OCI-LY1 (cell line): Measurements from ENCODE around the gene ARHGEF4.

Experiments used
- H2AFZ ChIP-seq: fragments of 200-600 bp; sonication (generic), shearing (Covaris generic); 2 replicates; pipeline ENCODE4 v1.6.0; 2014; ENCODE audit warnings: antibody characterized with exemption, mild to moderate bottlenecking, low read length
- H3F3A ChIP-seq: fragments of 200-600 bp; sonication (generic), shearing (Covaris generic); 2 replicates; pipeline ENCODE4 v1.6.0; 2014; ENCODE audit warnings: mild to moderate bottlenecking, antibody characterized with exemption, low read length, moderate library complexity; ENCODE audit not compliant: insufficient read depth
- H3K27ac ChIP-seq: fragments of 200-600 bp; sonication (generic); 2 replicates; pipeline ENCODE4 v1.5.1; 2014; ENCODE audit warnings: low read length, mixed run types, mild to moderate bottlenecking, low read depth; ENCODE audit not compliant: poor library complexity, severe bottlenecking
- H3K27me3 ChIP-seq: fragments of 200-600 bp; sonication (generic); 2 replicates; pipeline ENCODE4 v1.6.0; 2014; ENCODE audit warnings: antibody characterized with exemption, mild to moderate bottlenecking, low read length, moderate library complexity; ENCODE audit not compliant: insufficient read depth
- H3K36me3 ChIP-seq: fragments of 200-600 bp; sonication (generic); 2 replicates; pipeline ENCODE4 v1.6.1; 2014; ENCODE audit warnings: mild to moderate bottlenecking, antibody characterized with exemption, low read length, moderate library complexity, mixed read lengths; ENCODE audit not compliant: insufficient read depth
- H3K4me1 ChIP-seq: fragments of 200-600 bp; sonication (generic); 2 replicates; pipeline ENCODE4 v1.5.1; 2014; ENCODE audit warnings: mild to moderate bottlenecking, low read length, moderate library complexity; ENCODE audit not compliant: insufficient read depth, severe bottlenecking
- H3K4me2 ChIP-seq: fragments of 200-600 bp; sonication (generic), shearing (Covaris generic); 2 replicates; pipeline ENCODE4 v1.6.1; 2014; ENCODE audit warnings: low read length
- H3K4me3 ChIP-seq: fragments of 200-600 bp; sonication (generic); 2 replicates; pipeline ENCODE4 v1.5.1; 2014; ENCODE audit warnings: low read length, low read depth, mild to moderate bottlenecking, mixed read lengths; ENCODE audit not compliant: poor library complexity, severe bottlenecking
- H3K79me2 ChIP-seq: fragments of 200-600 bp; shearing (Covaris generic); 2 replicates; pipeline ENCODE4 v1.6.1; 2016; ENCODE audit warnings: mixed run types, low read length, mixed read lengths; ENCODE audit not compliant: insufficient read depth
- H3K9ac ChIP-seq: fragments of 200-600 bp; sonication (generic), shearing (Covaris generic); 2 replicates; pipeline ENCODE4 v1.6.1; 2014; ENCODE audit warnings: mild to moderate bottlenecking, low read length, mixed read lengths
- H3K9me2 ChIP-seq: fragments of 200-600 bp; sonication (generic), shearing (Covaris generic); 2 replicates; pipeline ENCODE4 v1.6.1; 2014; ENCODE audit warnings: low read depth, mild to moderate bottlenecking, low read length, mixed read lengths
- H3K9me3 ChIP-seq: fragments of 200-600 bp; shearing (Covaris generic); 2 replicates; pipeline ENCODE4 v1.6.1; 2014; ENCODE audit warnings: low read length, mixed read lengths
- H4K20me1 ChIP-seq: fragments of 200-600 bp; sonication (generic), shearing (Covaris generic); 2 replicates; pipeline ENCODE4 v1.6.0; 2016; ENCODE audit warnings: mild to moderate bottlenecking, low read length; ENCODE audit not compliant: insufficient read depth
- CTCF ChIP-seq: fragments of 200-600 bp; sonication (generic), shearing (Covaris generic); IDR thresholded peaks from 2 replicates; pipeline ENCODE4 v1.5.1; 2017; ENCODE audit warnings: mild to moderate bottlenecking, antibody characterized with exemption, low read length, moderate library complexity, mixed read lengths
- EZH2 ChIP-seq: fragments of 200-600 bp; sonication (generic), shearing (Covaris generic); IDR thresholded peaks from 2 replicates; pipeline ENCODE4 v1.8.0; 2017; ENCODE audit warnings: borderline replicate concordance, mixed run types, mild to moderate bottlenecking, antibody characterized with exemption, low read length, moderate library complexity, mixed read lengths

Gene ARHGEF4

GRCh38 chr2:131030478-131030971, 193.8 kb downstream of the ARHGEF4 start:
- Histone ChIP-seq H3K4me2 (no peak overlapping the region), H3F3A (no peaks in the 10 kb centered on the region), H4K20me1 (no peaks in the 10 kb centered on the region), H3K4me1 (no peaks in the 10 kb centered on the region), H3K79me2 (no peaks in the 10 kb centered on the region), H3K27me3 (no peaks in the 10 kb centered on the region; the same call in 1 of the 2 replicates), H2AFZ (no peak overlapping the region), H3K9me3 (0 out of 2 replicates have a peak, but pooled peaks cover 4% of the 10 kb centered on the region), H3K9ac (no peak overlapping the region), H3K36me3 (no peaks in the 10 kb centered on the region), H3K27ac (no peak overlapping the region), H3K9me2 (no peaks in the 10 kb centered on the region), H3K4me3 (no peak overlapping the region)
- TF ChIP-seq CTCF (no peak), EZH2 (no peak)

GRCh38 chr2:131031431-131031841, 194.7 kb downstream of the ARHGEF4 start:
- Histone ChIP-seq H3K9me3 (0 out of 2 replicates have a peak, but pooled peaks cover 4% of the 10 kb centered on the region), H3K4me3 (no peak overlapping the region), H3K9ac (no peak overlapping the region), H2AFZ (no peak overlapping the region), H3K79me2 (no peaks in the 10 kb centered on the region), H3K4me2 (no peak overlapping the region), H3F3A (no peaks in the 10 kb centered on the region), H4K20me1 (no peaks in the 10 kb centered on the region), H3K9me2 (no peaks in the 10 kb centered on the region), H3K4me1 (no peaks in the 10 kb centered on the region), H3K27me3 (no peaks in the 10 kb centered on the region; the same call in 1 of the 2 replicates), H3K27ac (no peak overlapping the region), H3K36me3 (no peaks in the 10 kb centered on the region)
- TF ChIP-seq CTCF (no peak), EZH2 (no peak)

- no peaks in the 10 kb centered on the region for H4K20me1 ChIP-seq
- no peak overlapping the region for H3K4me2 ChIP-seq
- H3K27me3 ChIP-seq = no peaks in the 10 kb centered on the region; the same call in 1 of the 2 replicates
- no peak for TF ChIP-seq EZH2
- no peak for TF ChIP-seq CTCF
- no peak overlapping the region for H3K4me3 ChIP-seq
- no peak overlapping the region for H3K27ac ChIP-seq
- H3K4me1 ChIP-seq = no peaks in the 10 kb centered on the region
- 0 out of 2 replicates have a peak, but pooled peaks cover 2% of the 10 kb centered on the region for H3K9me3 ChIP-seq
- no peak overlapping the region for H3K9ac ChIP-seq
- no peaks in the 10 kb centered on the region for H3K36me3 ChIP-seq
- H3F3A ChIP-seq = no peaks in the 10 kb centered on the region
- no peak overlapping the region for H2AFZ ChIP-seq
- no peaks in the 10 kb centered on the region for H3K9me2 ChIP-seq
- no peaks in the 10 kb centered on the region for H3K79me2 ChIP-seq
Observed at GRCh38 chr2:131031875-131032274, 195.2 kb downstream of the ARHGEF4 start.
